Neural progenitor cell (in vitro differentiated cells): ENCODE data around the gene TLCD5.

Source experiments
- EZH2 ChIP-seq: fragments of 200-600 bp; sonication (generic); IDR thresholded peaks from 2 replicates; pipeline ENCODE4 v1.6.1; 2017; ENCODE audit warnings: antibody characterized with exemption, mild to moderate bottlenecking, moderate library complexity
- EZH2phosphoT487 ChIP-seq: fragments of 200-600 bp; sonication (generic); IDR thresholded peaks from 2 replicates; pipeline ENCODE4 v1.6.1; 2017; ENCODE audit warnings: antibody characterized with exemption
- TF ChIP-seq, protein P1 (sequence below): fragments of 200-600 bp; sonication (generic); IDR thresholded peaks from 2 replicates; pipeline ENCODE4 v1.5.1; 2017; ENCODE audit warnings: antibody characterized with exemption, mild to moderate bottlenecking

- TF ChIP-seq, protein P1, sequence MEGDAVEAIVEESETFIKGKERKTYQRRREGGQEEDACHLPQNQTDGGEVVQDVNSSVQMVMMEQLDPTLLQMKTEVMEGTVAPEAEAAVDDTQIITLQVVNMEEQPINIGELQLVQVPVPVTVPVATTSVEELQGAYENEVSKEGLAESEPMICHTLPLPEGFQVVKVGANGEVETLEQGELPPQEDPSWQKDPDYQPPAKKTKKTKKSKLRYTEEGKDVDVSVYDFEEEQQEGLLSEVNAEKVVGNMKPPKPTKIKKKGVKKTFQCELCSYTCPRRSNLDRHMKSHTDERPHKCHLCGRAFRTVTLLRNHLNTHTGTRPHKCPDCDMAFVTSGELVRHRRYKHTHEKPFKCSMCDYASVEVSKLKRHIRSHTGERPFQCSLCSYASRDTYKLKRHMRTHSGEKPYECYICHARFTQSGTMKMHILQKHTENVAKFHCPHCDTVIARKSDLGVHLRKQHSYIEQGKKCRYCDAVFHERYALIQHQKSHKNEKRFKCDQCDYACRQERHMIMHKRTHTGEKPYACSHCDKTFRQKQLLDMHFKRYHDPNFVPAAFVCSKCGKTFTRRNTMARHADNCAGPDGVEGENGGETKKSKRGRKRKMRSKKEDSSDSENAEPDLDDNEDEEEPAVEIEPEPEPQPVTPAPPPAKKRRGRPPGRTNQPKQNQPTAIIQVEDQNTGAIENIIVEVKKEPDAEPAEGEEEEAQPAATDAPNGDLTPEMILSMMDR: no peak
- no peak for TF ChIP-seq EZH2phosphoT487
- TF ChIP-seq EZH2: no peak
Observed at GRCh38 chr11:120333801-120334200, 8.7 kb downstream of the TLCD5 start.
